ENCODE data around the gene ZNF516.

Gene ZNF516

DNA sequence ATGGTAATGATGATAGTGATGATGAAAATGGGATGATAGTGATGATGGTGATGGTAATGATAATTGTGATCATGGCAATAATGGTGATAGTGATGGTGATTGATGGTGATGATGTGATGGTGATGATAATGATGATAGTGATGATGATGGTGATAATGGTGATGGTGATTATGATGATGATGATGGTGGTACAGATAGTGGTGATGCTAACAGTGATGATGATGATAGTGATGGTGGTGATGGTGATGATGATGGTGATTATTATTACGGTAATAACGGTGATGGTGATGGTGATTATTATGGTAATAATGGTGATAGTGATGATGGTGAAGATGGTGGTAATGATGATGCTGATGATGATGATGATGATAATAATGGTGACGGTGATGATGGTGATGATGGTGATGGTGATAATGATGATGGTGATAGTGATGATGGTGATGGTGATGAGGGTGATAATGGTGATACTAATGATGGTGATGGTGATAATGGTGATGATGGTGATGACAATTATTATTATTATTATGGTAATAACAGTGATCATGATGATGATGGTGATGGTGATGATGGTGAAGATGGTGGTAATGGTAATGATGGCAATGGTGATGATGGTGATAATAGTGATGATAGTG lies 151.0 kb downstream of the ZNF516 start:
- DNase-seq (ENCODE audit: low read depth in 2 of 2) = no peak

DNA sequence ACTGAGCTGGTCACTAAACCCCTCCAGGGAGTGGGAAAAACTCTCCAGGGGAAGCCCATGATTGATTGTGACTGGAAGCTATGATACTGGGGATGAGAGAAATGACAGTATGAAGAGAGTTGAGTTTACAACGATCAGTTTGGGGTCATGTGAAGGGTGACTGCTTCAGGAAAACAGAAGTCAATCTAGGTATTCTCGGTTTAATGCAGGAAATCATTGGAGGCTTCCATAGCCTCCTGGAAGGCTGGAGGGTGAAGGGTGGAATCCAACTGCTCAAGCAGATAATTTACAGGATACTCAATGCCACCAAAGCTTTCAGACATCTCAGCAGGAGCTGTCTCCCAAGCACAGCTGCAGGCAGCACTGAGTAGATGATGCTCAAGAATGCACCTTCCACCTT lies 154.6 kb downstream of the ZNF516 start:
- DNase-seq (ENCODE audit: low read depth in 2 of 2) = no peak

DNA sequence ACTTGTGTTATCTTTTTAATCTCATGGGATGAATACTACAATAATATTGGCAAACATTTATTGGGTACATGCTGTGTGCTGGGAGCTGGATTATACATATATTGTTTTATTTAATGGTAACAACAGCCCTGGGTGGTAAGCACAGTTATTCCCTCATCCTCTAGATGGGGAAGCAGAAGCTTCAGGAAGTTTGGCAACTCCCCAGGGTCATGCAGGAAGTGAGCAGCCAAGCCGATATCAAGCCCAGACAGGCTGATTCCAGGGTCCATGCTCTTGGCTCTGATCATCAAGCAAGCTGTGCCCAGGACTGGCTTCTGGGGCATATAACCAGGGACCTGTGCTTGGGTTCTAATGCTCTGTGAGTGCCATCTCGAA lies 155.8 kb downstream of the ZNF516 start:
- no peak for DNase-seq (ENCODE audit: low read depth in 2 of 2)

DNA sequence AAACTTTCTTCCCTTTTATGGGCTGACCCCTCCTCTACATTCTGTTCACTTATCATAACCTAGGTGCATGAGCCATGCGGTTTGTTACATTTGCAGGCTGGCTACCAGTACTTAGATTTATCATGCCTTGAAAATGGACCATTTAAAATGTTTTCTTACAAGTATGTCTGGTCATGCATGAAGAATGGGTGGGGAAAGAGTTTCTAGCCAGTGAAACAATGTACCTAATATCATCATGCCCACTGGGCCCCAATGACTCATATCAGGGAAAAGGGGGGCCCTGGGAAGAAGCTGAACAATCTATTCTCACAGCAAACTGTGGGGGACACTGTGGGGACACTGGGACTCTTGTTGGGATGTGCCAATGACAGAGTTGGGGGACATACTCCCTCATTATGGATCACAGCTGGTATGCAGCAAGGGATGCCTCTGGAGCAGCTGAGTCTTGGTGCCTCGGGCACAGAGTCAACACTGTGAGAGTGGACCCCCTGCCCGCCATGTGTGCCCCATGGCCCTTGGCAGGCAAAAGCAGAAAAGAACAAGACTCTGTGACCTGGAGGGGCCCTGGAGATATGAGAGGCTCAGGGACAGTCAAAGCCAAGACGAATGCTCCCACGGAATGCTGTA lies 156.3 kb downstream of the ZNF516 start:
- DNase-seq (ENCODE audit: low read depth in 2 of 2) = no peak

DNA sequence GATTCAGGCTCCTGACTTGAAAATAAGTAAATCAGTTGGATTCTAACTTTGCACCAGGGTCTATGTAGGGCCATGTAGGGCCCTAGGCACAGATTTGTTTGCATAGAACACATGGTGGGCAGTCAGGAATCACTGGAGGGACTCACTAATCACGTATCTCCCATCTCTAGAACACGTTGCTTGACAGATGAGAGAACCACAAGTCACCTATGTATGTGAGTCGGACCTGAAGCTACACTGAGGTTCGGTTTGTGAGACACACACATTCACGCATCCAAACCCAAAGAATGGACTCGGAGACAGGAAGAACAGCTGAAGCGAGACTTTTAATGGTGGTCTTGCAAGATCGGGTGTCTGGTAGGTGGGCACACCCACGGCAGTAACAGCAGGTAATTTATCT lies 157.0 kb downstream of the ZNF516 start:
- no peak for DNase-seq (ENCODE audit: low read depth in 2 of 2)

DNA sequence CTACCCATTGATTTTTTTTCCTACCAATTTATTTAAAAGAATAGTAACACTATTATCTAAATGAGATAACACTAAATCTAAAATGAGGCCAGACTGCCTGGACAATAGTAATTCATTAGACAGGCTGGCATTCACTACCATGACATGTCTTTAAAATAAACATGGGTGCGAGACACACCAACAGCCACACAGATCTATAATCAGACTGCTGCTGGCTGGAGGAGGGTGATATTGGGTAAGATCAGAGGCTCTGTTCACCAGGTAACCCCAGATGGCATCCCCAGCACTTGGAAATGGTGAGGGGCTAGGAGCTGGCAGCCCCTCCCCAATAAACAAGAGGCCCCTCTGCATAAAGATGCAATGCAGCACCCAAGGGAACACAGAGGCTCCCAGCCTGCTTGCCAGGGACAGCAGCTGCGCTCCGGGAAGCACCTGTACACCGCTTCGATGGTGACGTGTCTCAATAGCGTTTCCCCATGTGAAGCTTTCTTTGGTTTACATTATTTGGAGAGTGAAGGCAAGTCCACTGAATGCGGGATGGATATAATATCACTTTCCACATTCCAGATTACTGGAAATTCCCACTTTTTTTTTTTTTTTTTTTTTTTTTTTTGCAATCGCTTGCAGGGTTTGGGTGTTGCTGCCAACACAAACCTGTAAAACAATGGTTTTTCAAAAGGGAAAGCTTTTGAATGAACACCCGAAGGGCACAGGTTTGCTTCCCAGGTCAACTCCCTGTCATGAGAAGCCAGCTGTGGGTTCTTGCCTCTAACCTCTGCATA lies 159.0 kb downstream of the ZNF516 start:
- no peak for DNase-seq (ENCODE audit: low read depth in 2 of 2)

DNA sequence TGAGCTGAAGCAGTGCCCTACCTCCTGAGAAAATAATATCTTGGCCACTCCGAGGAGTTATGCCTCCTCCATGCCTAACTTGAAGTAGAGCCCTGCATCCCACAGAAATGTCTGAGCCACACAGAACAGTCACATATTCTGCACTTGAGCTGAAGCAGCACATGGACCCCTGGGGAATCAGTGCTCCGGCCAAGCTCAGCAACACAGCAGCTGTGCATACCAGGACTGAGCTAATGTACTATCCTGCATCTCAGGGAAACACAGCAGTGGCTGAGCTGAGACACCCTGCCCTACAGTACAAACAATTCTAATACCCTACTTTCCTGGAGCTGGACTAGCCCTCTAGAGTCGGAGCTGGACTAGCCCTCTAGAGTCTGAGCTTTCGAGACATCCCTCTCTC lies 166.9 kb downstream of the ZNF516 start:
- DNase-seq (ENCODE audit: low read depth in 2 of 2) = no peak

DNA sequence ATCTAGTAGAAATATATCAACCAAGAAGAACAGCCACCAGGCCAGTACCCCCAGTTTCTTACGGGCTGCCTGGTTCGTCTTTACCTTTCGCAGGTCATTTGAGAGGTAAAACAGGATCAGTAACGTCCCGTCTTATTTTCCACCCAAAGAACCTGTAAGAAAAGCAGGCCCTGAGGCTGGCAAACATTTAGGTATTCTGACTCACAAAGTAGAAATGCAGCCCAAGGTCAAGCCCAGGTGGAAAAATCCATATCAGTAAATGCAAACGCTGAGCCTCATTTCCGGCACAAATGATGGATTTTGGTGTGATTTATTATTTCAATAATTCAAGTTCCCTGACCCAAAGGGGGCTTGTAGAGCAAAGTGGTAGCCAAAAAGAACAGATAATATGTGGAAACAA lies 171.2 kb downstream of the ZNF516 start:
- DNase-seq (ENCODE audit: low read depth in 2 of 2) = no peak

DNA sequence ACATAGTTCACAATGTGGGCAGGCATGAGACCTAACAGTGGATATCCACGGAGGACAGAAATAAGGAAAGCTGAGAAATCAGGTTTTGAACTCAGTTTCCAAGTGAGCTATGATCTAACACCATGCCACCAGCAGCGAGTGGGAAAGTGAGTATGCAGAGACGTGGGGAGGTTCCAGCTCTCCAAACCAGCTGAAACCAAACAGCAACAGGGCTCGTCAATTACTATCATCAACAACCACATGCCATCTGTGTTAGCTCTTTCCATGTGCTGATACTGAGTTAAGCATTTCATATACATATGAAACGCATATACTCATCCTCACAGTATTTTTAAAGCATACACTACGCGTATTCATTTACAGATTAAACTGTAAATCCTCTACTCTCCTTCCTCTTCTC lies 172.4 kb downstream of the ZNF516 start:
- no peak for DNase-seq (ENCODE audit: low read depth in 2 of 2)

DNA sequence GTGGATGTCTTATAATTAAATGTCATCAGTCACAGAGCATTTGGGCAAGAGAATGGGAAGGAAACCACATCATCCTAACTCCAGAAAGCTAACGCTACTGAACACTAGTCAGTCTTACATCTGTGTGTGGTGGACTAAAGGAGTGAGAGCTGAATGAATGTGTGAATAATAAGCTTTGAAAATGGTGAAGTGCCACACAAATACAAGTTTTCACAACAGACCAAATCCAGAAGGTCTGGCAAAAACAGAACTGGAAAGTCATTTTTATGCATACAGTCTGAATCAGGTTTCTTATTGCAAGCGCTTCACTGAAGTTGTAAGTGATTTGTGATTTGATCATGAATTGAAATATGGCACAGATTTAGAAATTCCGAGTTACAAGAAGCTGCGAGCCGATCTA lies 175.7 kb downstream of the ZNF516 start:
- no peak for DNase-seq (ENCODE audit: low read depth in 2 of 2)

DNA sequence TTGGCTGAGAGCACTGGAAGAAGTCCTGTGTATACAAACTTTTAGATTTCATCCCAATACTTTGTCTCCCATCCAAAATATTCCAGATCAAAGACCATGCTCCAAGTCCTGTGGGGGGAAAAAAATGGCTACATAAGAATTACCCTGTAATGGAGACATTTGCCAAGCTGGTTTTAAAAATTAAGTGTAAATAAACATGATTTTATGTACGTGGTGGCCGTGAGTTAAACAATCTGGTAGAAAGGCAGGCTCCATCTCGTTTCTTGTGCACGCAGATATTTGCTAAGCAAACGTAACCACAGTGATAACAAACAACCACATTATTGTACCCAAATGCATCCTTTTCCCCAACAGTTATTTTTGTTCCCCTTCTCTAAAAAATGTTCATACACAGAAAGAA lies 176.4 kb downstream of the ZNF516 start:
- no peak for DNase-seq (ENCODE audit: low read depth in 2 of 2)

DNA sequence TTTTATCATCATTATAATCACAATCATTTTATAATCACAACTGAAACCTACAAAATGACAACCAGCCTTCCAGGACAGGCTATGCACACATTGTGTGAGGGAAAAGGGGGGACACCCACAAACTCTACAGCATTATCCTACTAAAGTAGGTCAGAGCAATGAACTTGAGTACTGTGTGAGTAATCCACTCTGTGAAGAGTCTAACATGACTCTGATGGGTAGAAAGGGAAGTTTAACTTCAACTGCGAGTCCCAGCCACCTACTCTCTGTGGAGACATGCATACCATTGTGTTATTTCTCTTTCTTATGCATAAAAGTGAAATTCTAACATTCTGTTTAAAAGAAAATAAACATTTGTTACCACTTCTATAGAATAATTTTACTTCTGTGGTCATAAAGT lies 177.9 kb downstream of the ZNF516 start:
- DNase-seq (ENCODE audit: low read depth in 2 of 2) = no peak

DNA sequence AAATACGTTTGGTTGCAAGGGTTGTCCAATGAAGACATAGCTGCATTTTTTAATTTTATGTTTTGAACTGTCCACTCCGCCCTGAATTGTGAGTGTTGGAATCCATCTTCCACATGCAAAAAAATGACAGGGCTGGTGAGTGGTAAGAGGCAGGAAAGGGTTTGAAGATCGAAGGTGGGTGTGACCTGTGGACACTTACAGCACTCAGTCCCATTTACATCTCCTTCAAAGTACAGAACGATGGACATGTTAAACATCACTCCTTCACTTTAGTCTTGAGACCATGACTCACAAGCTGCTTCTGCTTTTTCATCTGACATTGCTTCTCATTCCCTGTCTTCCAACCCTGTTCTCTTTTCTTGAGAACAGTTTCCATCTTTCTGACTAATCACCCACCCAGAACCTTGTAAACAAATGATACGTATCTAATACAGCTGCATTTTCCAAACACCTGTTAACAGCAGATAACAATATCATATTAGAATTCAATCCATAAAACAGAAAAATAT lies 179.3 kb downstream of the ZNF516 start:
- DNase-seq (ENCODE audit: low read depth in 2 of 2) = no peak

DNA sequence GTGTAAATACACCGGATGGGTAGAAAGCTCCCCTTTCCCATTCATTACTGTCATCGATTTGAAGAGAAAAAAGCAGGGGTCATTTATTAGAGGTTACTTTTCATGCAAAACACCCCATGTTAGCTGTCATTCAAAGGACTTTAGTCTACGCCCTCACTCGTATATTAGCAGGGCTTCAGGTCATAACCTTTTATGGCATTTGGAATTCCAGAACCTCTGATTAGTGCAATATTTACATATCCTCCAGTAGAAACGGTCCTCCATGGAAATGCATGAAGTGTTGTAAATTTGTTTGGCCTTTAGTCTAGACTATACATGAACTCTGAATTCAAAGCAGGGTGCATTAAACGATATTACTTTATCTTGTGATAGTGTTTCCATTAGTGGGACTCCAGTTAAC lies 180.5 kb downstream of the ZNF516 start:
- no peak for DNase-seq (ENCODE audit: low read depth in 2 of 2)

DNA sequence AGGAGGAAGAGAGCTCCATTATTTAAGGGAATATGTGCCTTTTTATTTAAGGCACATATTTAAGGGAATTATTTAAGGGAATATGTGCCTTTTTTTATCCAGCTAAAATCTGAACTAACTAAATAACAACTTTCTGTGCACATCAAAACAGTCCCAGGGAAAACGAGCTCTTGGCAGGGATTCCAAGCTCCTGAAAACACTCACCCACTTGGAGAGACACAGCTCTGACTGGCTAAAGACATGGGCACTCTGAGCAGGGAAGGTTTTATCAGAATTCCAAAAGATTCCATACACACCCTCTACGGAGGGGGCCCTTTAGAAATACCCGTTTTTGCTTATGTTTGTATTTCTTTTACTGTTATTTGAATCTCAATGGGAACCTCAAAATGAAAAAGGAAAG lies 181.0 kb downstream of the ZNF516 start:
- no peak for DNase-seq (ENCODE audit: low read depth in 2 of 2)

All from fibroblast of skin of left biceps (primary cell).